ENCODE results near the gene CAPZA2.

The CAPZA2 gene

DNA sequence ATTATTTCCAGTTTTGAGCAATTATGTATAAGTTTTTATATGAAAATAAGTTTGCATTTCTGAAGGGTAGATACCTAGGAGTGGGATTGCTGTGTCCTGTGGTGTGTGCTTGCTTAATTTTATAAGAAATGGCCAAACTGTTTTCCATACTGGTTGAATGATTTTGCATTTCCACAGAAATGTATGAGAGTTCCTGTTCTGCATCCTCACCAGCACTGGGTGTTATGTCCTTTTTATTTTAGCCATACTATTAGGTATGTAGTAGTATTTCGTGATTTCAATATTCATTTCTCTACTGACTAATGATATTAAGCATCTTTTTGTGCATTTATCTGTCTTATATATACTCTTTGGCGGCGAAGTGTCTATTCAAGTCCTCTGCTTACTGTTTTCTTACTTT is 22.3 kb downstream of the CAPZA2 start:
- ChIA-PET CTCF (interaction anchor here (0.8 to 2.1 kb wide), 3 partner anchors 10 to 15 kb away, joined by 4 to 8 read pairs (median 5); no protein-coding TSS in a partner anchor), POLR2A (no interaction called here)
- no peak for TF ChIP-seq CTCF (IDR thresholded peaks at IDR 0.05; ENCODE audit: control extremely low read depth, extremely low read depth, low read depth, missing control alignments)
- no peak for DNase-seq (ENCODE audit: extremely low spot score)

- CTCF ChIA-PET, result interaction anchor here (1.0 to 2.0 kb wide), 3 partner anchors 9 to 327 kb away, joined by 3 to 8 read pairs (median 3); no protein-coding TSS in a partner anchor
- no peak for TF ChIP-seq CTCF (IDR thresholded peaks at IDR 0.05; ENCODE audit: control extremely low read depth, extremely low read depth, low read depth, missing control alignments)
- no peak for DNase-seq (ENCODE audit: extremely low spot score)
- POLR2A ChIA-PET, result no interaction called here
These were observed 23.3 kb downstream of the CAPZA2 start for GRCh38 chr7:116885724-116886123.

- CTCF ChIA-PET, result interaction anchor here (2.0 kb wide), 1 partner anchor 8 kb away, joined by 8 read pairs; no protein-coding TSS in a partner anchor
These were observed 24.3 kb downstream of the CAPZA2 start for GRCh38 chr7:116886543-116887156.

GRCh38 chr7:116888895-116889294 is 26.5 kb downstream of the CAPZA2 start:
- ChIA-PET CTCF (interaction anchor here (1.0 kb wide), 1 partner anchor 21 kb away, joined by 4 read pairs; no protein-coding TSS in a partner anchor), POLR2A (no interaction called here)
- TF ChIP-seq CTCF (IDR thresholded peaks at IDR 0.05; ENCODE audit: control extremely low read depth, extremely low read depth, low read depth, missing control alignments), result no peak

More at GRCh38 chr7:116886543-116887156, 24.3 kb downstream of the CAPZA2 start:
- POLR2A ChIA-PET, result no interaction called here
- no peak for TF ChIP-seq CTCF (IDR thresholded peaks at IDR 0.05; ENCODE audit: control extremely low read depth, extremely low read depth, low read depth, missing control alignments)
- DNase-seq (ENCODE audit: extremely low spot score), result no peak

DNA sequence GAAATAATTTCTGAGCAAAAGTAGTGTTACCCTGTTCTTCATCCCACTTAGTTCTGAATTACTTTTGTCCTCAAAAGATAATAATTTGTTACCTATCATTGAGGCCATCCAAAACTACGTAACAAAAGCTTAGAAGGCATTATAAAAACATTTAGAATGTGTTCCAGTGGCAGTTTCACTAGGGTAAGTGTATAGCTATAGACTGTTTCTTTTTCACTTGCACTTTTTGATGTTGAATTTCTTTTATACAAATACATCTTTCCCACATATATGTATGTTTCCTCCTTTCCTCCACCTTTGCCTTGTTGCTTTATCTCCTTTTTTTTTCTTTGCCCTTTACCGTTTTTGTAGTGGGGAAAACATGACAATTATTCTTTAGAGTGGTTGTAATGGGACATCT is 33.5 kb downstream of the CAPZA2 start:
- no peak for DNase-seq (ENCODE audit: extremely low spot score)
- TF ChIP-seq CTCF (IDR thresholded peaks at IDR 0.05; ENCODE audit: control extremely low read depth, extremely low read depth, low read depth, missing control alignments), result no peak
- POLR2A ChIA-PET, result no interaction called here
- CTCF ChIA-PET, result interaction anchor here (0.9 to 2.5 kb wide), 4 partner anchors 8 to 192 kb away, joined by 3 to 6 read pairs (median 3); no protein-coding TSS in a partner anchor

More at GRCh38 chr7:116888895-116889294, 26.5 kb downstream of the CAPZA2 start:
- DNase-seq (ENCODE audit: extremely low spot score), result no peak

GRCh38 chr7:116897661-116898060 is 35.3 kb downstream of the CAPZA2 start:
- TF ChIP-seq CTCF (IDR thresholded peaks at IDR 0.05; ENCODE audit: control extremely low read depth, extremely low read depth, low read depth, missing control alignments), result no peak
- CTCF ChIA-PET, result interaction anchor here (1.0 to 2.5 kb wide), 4 partner anchors 12 to 24 kb away, joined by 3 to 6 read pairs (median 3); no protein-coding TSS in a partner anchor
- POLR2A ChIA-PET, result no interaction called here
- no peak for DNase-seq (ENCODE audit: extremely low spot score)
